AG08395 (cell line): ENCODE results near the gene RUNX1.

Experiments
- DNase-seq: peaks from one replicate; pipeline ENCODE4 v3.0.0; 2012; ENCODE audit warnings: mixed read lengths, low spot score

Gene RUNX1

DNA sequence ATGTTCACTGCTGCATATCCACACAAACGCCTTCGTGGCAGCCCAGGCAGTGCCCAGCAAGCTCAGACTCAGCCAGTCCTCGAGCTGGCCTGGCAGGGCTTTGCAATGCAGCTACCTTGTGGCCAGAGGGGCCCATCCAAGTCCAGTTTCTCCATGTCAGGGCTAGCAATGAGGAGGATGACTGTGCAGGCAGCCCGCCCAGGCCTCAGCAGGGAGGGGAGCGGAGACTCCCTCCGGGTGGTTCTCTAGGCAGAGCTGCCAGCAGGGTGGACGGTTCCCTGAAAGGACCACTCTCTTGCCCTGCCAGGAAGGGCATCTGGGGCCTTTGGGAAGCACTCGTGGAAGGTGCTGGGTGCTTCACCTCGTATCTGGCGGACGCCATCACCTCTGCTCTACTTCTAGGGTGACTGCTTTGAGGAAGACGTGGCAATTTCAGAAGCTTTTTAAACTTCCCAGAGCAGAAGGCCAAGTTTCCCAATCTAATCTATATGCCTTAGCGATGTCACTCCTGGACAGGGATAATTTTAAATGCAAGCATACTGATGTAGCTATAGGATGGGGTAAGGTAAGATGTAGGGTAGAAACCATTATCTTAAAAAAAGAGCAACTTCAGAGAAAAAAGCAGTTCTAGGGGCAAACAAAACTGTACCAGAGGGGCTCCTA lies 56.2 kb downstream of the RUNX1 start:
- peak; percentile 70 for DNase-seq

DNA sequence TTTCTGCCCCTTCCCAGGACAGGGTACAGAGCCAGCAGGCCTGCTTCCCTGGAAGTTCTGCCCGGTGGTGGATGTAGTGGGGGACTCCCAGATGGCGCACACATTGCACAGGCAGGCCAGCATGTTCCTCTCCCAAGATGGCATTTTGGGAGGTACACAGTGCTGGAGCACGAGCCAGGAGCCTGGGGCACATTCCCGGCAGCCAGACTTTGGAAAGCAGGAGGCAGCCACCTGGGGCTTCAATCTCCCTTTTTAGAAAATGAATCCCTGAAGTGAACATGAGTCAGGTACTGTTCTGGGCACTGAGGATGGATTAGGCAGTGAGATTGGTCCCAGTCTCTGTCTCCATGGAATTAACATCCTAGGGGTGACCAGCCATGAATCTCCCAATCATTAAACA lies 56.9 kb downstream of the RUNX1 start:
- DNase-seq: no peak

DNA sequence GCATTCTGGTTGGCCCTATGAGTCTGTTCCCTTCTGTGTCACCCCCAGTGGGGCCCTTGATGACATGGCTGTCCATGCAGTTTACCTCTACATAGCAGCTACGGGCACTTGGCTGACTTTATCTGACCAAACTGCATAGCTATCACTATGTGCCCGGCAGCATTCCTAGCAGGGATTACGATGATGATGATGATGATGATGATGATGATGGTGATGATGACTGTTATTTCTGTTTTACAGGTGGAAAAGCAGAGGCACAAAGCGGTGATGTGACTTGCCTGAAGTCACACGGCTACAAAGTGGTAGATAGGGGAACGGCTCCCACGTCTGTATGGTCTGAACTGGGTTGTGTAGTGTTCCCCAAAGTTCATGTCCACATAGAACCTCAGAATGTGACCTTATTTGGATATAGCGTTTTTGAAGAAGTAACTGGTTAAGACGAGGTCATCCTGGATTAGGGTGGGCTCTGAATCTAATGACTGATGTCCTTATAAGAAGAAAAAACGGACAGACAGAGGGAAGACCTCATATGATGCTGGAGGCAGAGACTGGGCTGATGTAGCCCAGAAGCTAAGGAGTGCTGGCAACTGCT lies 57.6 kb downstream of the RUNX1 start:
- DNase-seq: no peak

DNA sequence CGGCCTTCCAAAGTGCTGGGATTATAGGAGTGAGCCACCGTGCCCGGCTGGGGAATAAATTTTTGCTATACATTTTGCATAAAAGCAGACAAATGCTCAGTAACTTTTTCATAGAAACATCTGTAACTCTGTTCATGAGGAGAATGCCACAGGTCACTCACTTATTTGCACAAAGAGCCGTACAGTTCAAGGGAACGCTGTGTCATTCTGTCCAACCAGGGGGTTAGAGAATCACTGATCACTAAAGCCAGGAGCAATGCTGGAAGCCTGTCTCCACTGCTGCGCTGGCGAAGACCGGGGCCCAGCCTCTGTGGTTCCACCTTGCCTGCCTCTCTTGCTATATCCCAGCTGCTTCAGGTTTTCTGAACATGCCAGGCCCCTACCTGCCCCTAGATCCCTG lies 58.3 kb downstream of the RUNX1 start:
- DNase-seq: no peak

DNA sequence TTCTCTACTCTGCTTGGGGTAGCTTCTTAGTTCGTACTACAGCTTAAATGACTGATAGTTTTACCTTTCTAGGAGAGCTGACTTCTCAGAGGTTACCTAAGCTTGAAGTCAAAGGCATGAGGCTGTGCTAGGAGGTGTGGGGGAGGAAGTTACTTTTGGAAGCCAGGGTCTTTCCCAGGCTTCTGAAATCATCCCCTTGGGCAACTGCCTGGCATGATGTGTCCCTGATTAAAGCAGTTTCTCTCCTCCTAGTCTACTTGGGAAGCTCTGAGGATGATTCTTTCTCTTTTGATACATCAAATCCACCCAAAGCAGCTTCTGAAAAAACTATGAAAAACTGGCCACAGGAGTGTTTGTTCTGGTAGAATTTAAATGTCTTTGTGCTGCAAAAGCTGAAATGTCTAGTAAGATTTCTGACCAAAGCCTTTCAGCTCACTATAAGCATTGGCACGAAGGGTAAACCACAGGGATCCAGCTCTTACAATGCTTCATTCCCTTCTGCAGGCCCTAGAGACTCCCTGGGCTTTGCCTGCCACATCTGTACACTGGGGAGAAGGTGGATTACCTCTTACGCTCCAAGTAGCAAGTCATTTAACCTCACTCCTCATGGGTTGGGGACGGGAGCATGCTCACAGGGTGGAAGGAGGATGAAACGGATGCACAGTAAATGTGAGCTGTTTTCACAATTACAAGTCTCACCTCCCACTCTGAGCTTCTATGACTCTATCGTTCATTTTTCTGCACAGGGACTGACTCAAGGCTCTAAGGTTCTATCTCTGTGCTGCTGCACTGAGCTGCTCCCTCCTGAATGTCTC lies 59.6 kb downstream of the RUNX1 start:
- DNase-seq: no peak

DNA sequence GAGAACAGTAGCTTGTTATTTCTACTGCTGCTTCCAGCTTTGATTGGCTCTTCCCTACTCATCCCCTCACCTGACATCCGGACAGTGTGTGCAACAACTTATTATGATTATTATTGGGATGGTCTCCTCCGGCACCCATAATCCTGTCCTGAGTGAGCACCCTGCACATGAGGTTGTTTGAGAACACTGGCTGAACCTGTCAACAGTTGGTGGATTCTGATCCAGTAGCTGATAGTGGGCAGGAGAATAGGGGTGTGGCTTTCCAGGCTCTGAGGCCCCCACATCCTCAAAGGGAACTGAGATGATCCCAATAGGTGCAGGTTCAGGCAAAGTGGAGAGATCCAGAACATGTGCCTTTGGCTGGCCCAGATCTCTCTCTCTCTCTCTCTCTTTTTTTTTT lies 60.5 kb downstream of the RUNX1 start:
- DNase-seq: no peak

DNA sequence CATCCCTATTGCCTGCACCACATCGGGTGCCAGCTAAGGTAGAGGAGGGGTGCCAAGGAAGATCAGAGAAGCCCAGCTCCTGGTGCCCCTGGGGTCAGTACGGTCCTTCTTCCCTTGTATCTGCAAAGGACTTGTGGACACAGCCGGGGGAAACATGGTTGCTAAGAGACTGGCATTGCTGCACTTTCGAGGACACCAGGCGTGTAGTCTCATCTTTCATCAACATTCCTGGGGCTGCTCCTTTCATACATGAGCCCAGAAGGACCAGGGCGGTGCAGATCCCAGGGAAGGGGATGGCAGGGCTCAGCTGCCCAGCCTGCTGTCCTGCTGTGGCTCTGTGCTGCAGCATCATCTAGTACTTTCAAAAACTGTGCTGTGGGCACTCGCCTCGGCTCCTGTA lies 61.0 kb downstream of the RUNX1 start:
- no peak for DNase-seq

DNA sequence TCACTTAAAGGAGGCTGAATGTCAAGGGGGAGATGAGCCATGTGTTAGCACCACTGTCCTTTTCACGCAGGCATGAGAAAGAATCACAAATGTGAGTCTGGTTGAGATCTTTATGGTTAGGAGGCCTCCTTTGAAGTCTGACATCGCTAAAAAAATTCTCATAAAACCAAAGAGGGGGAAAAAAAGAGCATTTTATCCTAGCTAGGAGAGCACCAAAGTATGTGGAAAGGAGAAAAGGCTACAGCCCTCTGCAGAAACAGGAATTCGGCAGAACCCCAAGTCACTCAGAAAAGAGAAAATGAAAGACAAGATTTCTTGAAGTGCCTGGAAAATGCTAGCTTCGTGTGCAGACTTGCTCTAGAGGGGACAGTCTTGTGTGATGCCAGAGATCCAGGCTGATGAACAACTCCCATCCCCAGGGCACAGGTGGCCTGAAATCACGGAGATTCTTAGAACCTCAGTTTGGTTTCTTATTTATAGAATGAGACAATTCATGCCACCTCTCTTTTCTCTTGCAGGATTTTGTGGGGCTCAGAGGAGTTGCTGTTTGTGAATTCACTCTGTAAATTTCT lies 61.5 kb downstream of the RUNX1 start:
- DNase-seq: no peak

DNA sequence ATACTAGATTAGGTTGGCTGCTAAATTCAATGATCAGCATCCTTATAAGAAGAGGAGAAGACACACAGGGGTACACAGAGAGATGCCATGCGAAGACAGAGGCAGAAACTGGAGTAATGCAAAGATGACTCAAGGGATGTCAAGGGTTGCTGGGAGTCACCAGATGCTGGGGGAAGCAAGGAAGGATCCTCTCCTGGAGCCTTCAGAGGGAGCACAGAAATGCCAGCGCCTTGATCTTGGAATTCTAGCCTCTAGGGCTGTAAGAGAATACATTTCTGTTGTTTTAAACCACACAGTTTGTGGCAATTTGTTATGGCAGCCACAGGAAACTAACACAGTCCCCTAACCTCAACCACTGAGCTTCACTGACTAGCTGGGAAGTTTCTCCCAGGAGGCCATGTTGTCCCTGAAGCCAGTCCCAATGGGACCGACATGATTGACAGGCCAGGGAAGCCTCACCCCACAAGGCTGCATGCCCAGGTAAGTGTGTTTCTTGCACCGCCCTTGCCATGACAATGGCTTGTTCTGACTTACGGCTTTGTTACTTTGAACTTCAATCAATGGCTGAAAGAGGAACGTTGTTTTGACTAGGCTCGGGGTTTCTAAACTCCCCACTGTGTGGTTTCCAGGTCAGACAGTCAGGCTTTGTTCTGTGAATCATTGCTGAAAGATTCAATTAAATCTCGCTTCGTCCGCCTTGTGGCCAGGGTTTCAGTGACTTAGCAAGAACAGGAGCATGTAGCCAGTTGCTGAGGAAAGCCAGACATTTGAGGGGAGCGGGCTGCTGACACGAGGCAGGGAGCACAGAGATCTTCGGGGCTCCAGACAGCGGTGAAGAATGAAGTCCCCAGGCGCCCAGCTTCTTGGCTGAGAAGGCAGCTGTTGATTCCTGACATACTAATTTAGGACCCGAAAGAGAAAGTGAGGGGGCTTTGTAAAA lies 62.3 kb downstream of the RUNX1 start:
- no peak for DNase-seq

DNA sequence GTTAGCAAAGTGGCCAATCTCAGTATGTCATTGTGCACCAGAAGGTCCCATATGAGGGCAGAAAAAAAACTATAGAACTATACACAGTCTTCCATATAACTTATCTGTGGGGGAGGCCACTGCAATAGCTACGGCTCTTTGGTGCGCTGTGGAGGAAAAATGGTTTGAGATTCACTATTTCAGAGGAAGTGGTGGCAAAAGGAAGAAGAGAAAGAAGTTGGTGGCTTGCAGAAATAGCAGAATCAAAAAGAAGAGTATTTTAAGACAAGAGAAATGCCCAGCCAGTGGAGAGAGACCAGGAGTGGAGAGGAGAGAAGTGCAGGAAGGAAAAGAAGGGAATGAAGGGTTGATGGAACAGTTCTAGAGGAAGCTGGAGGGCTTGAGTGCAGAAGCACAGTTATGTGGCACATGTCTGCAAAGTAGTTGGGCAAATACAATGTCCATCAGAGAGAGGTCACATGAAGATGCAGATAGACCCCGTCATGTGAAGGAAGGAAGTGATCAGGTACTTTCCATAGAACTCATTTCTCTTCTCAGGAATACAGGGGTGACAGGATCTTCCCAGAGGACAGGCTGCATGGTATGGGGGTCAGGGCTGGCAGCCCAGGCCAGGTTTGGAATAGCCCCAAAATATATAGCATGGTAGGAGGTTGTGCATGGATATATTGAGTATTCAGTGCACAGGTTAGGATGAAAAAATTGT lies 64.6 kb downstream of the RUNX1 start:
- DNase-seq: no peak

DNA sequence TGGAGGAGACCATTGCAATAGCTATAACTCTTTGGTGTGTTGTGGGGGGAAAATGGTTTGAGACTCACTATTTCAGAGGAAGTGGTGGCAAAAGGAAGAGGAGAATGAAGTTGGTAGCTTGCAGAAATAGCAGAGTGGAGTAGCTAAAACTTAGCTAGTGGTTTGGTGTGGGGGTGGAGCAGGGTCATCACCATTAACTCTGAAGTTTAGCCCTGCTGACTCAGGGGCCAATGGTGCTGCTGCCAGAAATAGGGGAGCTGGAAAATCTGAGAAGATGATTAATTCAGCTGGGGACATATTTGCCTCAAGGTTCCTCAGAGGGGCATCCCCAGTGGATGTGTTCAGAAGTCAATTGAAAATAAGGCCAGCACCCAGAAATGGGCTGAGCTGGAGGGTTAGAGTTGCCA lies 65.4 kb downstream of the RUNX1 start:
- DNase-seq: peak; percentile 50

DNA sequence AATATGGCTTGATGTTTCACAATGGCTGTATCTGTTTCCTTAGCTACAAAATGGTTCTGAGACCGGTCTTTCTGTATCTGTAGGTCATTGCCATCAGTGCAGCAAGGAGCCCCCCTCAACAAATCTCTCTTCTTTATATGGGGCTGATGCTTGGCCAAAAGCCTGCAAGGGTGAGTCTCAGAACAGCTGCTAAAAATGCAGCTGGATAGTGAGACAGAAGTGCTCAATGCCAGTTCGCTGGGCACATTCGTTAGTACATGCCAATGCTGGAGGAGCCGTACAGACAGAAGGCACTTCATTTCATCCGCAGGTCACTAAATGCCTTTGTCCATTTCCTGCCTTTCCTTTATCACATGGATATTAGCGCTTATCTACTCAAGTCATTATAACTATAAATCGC lies 67.3 kb downstream of the RUNX1 start:
- no peak for DNase-seq

DNA sequence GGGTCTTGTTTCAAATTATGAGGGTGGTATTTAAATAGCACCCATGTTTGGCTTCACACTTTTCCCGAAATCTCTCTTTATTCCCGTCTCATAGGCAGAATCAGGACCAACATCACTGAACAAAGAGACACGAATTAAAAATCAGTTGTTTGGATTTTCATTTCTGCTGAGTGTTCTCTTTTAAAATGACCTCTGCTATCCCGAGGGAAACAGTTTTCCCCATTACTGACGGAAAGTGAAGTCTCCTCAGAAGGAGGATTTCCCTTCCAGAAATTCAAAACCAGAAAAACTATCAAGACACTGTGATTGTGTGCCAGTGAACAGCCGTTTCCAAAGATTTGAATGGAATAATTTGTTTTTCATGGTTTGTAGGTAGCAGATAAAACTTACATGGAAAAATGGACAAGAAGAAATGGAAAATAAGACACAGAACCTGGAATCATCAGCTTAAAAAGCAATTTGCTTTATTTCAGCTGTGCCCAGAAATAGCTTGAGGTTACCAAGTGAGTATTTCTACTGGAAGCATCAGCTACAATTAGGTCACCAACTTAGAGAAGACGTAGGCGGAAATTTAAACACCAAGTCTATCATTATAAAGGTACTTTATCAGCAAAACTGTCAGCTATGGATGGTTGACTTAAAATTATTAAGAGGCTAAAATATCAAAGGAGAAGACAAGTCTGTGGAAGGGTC lies 68.5 kb downstream of the RUNX1 start:
- DNase-seq: no peak

DNA sequence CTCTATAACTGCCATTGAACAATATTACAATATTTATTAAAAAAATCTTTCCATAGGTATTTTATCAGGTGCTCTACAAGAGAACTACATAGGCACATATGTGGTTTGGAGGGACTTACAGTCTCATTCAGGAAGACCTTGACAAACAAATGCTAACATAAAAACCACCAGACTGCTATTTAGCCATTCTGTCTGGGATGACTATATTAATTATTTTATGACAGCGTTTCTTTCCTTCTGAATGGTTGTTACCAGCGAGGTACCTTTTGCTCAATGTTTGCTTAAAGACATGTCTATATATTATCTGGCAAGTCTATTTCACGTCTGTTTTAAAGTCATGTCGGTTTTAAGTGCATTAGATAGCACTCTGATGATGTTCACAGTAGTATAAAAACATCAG lies 69.7 kb downstream of the RUNX1 start:
- DNase-seq: no peak

DNA sequence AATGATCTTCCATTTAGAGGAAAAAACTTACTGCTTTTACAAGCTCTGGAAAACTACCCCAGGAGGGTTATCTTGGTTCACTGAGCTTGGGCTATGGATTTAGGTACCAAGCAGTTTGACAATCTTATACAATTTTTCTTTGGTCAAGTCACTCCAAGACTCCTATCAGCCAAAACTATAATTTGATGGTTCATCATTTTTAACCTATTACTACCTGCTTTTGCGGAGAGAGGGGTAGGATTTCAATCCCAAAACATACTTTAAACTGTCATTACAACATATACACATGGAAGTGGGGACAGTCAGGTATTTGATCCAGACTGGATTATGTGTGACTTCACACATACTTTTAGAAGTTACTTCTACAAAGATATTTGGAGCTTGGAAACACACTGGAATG lies 71.8 kb downstream of the RUNX1 start:
- DNase-seq: no peak

DNA sequence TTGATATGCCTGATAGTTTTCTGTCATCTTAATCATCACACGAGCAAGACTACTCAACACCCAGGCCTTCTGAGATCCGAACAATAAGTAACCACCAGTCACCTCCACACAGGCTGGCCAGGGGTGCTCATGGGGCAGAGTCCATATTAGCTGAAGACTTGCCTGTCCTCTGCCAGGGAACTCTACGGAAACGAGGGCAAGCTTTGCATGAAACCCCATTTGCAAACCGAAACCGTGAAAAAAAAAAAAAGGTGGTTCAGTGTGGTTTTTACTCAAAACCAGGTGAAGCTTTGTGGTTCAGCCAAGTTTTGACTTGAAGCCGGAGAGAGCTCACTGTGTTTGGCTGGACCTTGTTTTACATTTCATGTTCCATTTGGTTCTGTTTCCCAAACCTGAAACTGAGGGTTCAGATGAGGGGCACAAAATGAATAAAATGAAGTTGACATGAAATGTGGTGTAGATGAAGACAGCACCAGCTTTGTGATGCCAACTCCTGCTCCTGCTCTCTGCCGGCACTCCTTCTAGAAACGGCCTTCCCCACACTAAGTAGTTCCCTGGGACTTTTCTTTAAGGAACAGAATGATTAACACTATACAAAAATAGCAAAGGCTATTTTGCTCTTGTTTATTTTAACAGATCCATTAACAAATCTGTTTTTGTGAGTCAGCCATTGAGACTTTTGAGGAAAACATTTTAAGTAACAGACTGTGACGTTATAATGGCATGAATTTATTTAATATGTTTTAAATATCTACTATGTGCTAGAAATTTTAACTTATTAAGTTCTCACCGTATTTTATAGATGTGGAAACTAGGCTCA lies 74.7 kb downstream of the RUNX1 start:
- no peak for DNase-seq

DNA sequence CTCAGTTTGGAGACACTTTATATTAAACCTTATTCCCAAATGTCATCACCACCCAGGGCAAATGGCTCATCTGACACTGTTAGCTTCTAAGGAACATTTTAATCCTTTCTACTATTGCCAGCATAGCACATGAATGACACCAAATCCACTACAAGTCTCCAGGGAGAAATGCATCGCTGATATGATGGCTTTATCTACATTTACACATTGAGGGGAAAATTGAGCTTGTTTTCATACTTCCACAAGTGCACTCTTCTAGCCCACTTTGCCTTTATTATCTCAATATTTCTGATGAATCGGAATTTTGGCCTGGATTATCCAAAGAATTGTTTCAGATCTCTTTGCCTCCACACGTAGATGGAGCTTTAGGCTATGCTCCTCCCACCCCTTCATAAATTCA lies 75.4 kb downstream of the RUNX1 start:
- no peak for DNase-seq

DNA sequence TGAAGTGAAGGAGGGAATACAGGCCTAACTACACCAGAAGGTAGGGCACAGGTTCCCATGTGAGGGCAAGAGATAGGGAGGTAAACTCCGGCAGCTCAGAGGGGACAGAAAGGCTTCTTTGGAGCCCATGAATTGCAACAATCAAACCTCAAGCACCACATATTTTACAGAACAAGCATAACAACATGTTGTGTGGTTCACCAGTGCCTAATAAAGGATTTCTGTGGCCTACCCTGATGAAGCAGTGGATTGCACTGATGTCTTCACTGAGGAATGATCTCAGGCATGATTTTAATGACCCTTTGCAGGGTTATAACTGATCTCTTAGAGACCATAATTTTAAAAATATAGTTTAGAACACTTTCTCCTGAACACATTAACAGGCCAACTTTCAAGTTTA lies 77.4 kb downstream of the RUNX1 start:
- no peak for DNase-seq

DNA sequence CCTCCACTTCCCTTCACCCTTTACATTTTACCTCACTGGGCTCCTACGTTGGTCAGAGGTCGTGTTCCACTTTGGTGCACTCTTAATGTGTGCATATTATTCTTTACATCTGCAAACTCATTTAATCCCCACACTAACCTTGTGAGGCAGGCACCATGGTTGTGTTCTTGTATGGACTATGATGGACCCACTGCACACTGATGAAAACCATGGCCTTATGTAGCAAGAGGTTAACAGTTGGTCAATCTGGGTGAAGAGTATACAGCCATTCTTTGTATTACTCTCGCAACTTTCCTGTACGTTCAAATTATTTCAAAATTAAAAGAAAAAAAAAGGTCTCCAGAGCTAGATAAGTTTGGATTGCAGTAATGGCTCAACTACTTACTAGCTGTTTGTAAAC lies 78.5 kb downstream of the RUNX1 start:
- DNase-seq: no peak

DNA sequence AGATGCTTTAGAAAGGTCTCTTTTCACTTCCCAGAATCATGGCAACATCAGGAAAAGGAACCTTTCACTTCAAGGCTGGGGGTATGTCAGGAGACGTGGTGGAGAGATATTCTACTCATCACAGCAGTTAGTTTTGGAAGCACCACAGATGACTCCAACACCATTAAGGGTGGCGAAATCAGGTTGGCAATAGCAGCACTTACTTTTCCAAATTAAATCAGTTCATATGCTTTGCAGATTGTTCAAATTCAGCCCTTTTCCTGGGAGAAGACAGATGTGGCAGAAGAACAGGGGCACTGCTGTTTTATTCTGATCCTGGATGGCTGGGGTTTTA lies 79.0 kb downstream of the RUNX1 start:
- no peak for DNase-seq
